Sigmoid colon (tissue), 7 donors: Measurements from ENCODE around the gene TMED6. TPM values are rescaled to one million over a fixed set of nuclear protein-coding genes. Genes with fewer than 3 reads are reported as not detected.

ENCODE experiments used
- DNase-seq: peaks from one replicate; pipeline ENCODE4 v3.0.0-alpha.2; 2019
- H3K27ac ChIP-seq, 4 donors: fragments of 200-600 bp; sonication (generic); one replicate each; pipeline ENCODE4 v1.5.1; 2016 to 2019; ENCODE audit warnings: mild to moderate bottlenecking in 1 of 4
- H3K27me3 ChIP-seq, 3 donors: fragments of 200-600 bp; sonication (generic); one replicate each; pipeline ENCODE4 v1.5.1; 2019; ENCODE audit warnings: mild to moderate bottlenecking in 1 of 3
- H3K36me3 ChIP-seq, 4 donors: fragments of 200-600 bp; sonication (generic); one replicate each; pipeline ENCODE4 v1.5.1; 2016 to 2019
- H3K4me1 ChIP-seq, 4 donors: fragments of 200-600 bp; sonication (generic); one replicate each; pipeline ENCODE4 v1.5.1; 2017 to 2019
- H3K4me3 ChIP-seq, 4 donors: fragments of 200-600 bp; sonication (generic); one replicate each; pipeline ENCODE4 v1.5.1; 2017 to 2019; ENCODE audit warnings: mild to moderate bottlenecking in 2 of 4, moderate library complexity in 1 of 4
- H3K9me3 ChIP-seq, 4 donors: fragments of 200-600 bp in 3 of 4; sonication (generic) in 3 of 4; one replicate each; pipeline versions ENCODE4 v1.5.1 to v1.6.1; 2013 to 2019
- CTCF ChIP-seq, 4 experiments: fragments of 450-650 bp in 3 of 4; fragments of 200-600 bp in 1 of 4; IDR thresholded peaks; one replicate each; pipeline ENCODE4 v1.5.1; 2016 to 2019; ENCODE audit warnings: antibody characterized with exemption in 4 of 4, mild to moderate bottlenecking in 3 of 4, moderate library complexity in 2 of 4
- EP300 ChIP-seq, 4 donors: sonication (generic); formaldehyde crosslinking; IDR thresholded peaks; one replicate each; pipeline ENCODE4 v1.6.1; 2017; ENCODE audit warnings: antibody characterized with exemption in 4 of 4
- POLR2A ChIP-seq, 2 donors: fragments of 450-650 bp; IDR thresholded peaks; one replicate each; pipeline ENCODE4 v1.6.1; 2016; ENCODE audit warnings: antibody characterized with exemption in 2 of 2, mild to moderate bottlenecking in 2 of 2, moderate library complexity in 2 of 2
- POLR2AphosphoS5 ChIP-seq, 4 donors: sonication (generic); formaldehyde crosslinking; IDR thresholded peaks; one replicate each; pipeline ENCODE4 v1.6.1; 2017; ENCODE audit warnings: antibody characterized with exemption in 4 of 4
- WGBS, 2 donors: extraction: QIAGEN DNeasy Blood & Tissue Kit; methylation state at CpG; one replicate each; pipeline ENCODE4 v1.1.7; 2013; 5-methylcytosine and 5-hydroxymethylcytosine counted together
- intact Hi-C: fragments of 100-400 bp; cut with DNase I; formaldehyde crosslinking; loops from one replicate; pipeline ENCODE4 v1.15.1; 2023
- polyA plus RNA-seq, 3 donors: library from polyadenylated mRNA; stranded (reverse); fragments of 200-250 nt; gene quantifications; one replicate each; pipeline ENCODE4 v1.2.3, GENCODE V29; 2013
- total RNA-seq, 4 donors: library from RNA; depleted of rRNA; stranded (reverse); fragments of >200 nt; gene quantifications; one replicate each; pipeline ENCODE4 v1.1.0, GENCODE V29; 2016
- donor health status: healthy with polysubstance abuse.
- donor health status: Bipolar disorder and iron deficiency.
- donor health status: healthy.

The TMED6 gene
- total and polyA plus RNA-seq, 7 donors = 4.2 to 4.6 TPM; not detected in 5

- H3K4me3 ChIP-seq = peak overlapping the region; percentile 80 to 98 (median 88)
- H3K36me3 ChIP-seq = peaks cover 1 to 51% (median 15%) of the 10 kb centered on the region in 4 donors
- 5 to 9% methylated on average over 16 of the region's 16 CpGs for WGBS, 2 donors
- no peaks in the 10 kb centered on the region for H3K27me3 ChIP-seq
- TF ChIP-seq EP300 (IDR thresholded peaks at IDR 0.05) = no peak
- H3K27ac ChIP-seq = peak overlapping the region; percentile 90 to 95 (median 93)
- intact Hi-C loops = no loop called here
- H3K9me3 ChIP-seq = no peaks in the 10 kb centered on the region
- DNase-seq = no peak
- peaks cover 0 to 31% (median 29%) of the 10 kb centered on the region in 4 donors for H3K4me1 ChIP-seq
Measured at GRCh38 chr16:69340095-69340644, 11.4 kb downstream of the TMED6 start.

GRCh38 chr16:69339289-69340094 is 12.1 kb downstream of the TMED6 start, which contains the start of the genes COG8 and NIP7:
COG8 (minus strand) TSS chr16:69339564; CDS start chr16:69339552, 12 bp downstream.
NIP7 (plus strand) TSS chr16:69339772; CDS start chr16:69339830, 58 bp downstream.
- peaks cover 0 to 31% (median 29%) of the 10 kb centered on the region in 4 donors for H3K4me1 ChIP-seq
- TF ChIP-seq EP300 (IDR thresholded peaks at IDR 0.05) = no peak
- TF ChIP-seq POLR2AphosphoS5 (IDR thresholded peaks at IDR 0.05) = peak; percentile 33 to 85 (median 82)
- peak in 1 of 2 donors; percentile 30 for TF ChIP-seq POLR2A (IDR thresholded peaks at IDR 0.05)
- TF ChIP-seq CTCF (IDR thresholded peaks at IDR 0.05) = peak; percentile 76 to 91 (median 89)
- no peaks in the 10 kb centered on the region for H3K9me3 ChIP-seq
- intact Hi-C loops = loop anchor here (2.0 kb wide), 1 partner anchor 29 kb away; the partner anchor contains the start of gene VPS4A
- peak within 1 kb of the TSS; percentile 90 to 95 (median 93) for H3K27ac ChIP-seq
- DNase-seq = peak; percentile 97
- peaks cover 8 to 58% (median 22%) of the 10 kb centered on the region in 4 donors for H3K36me3 ChIP-seq
- peak within 1 kb of the TSS; percentile 80 to 98 (median 88) for H3K4me3 ChIP-seq
- no peaks in the 10 kb centered on the region for H3K27me3 ChIP-seq
- WGBS, 2 donors = 0% methylated on average over 77 of the region's 77 CpGs

- WGBS, 2 donors = 17 to 19% methylated on average over 46 of the region's 46 CpGs
- Histone ChIP-seq H3K4me3 (peak overlapping the region; percentile 80 to 98 (median 88)), H3K27ac (peak overlapping the region; percentile 90 to 95 (median 93)), H3K27me3 (no peaks in the 10 kb centered on the region), H3K9me3 (no peaks in the 10 kb centered on the region), H3K4me1 (peaks cover 0 to 31% (median 29%) of the 10 kb centered on the region in 4 donors), H3K36me3 (peaks cover 11 to 61% (median 30%) of the 10 kb centered on the region in 4 donors)
- no peak for DNase-seq
- intact Hi-C loops = loop anchor here (2.0 kb wide), 1 partner anchor 28 kb away; the partner anchor contains the start of gene VPS4A
- no peak for TF ChIP-seq CTCF (IDR thresholded peaks at IDR 0.05)
- TF ChIP-seq POLR2A (IDR thresholded peaks at IDR 0.05) = no peak
- TF ChIP-seq POLR2AphosphoS5 (IDR thresholded peaks at IDR 0.05) = no peak
- TF ChIP-seq EP300 (IDR thresholded peaks at IDR 0.05) = no peak
Measured at GRCh38 chr16:69338557-69339288, 12.9 kb downstream of the TMED6 start.

GRCh38 chr16:69334696-69335095 is 16.9 kb downstream of the TMED6 start:
- Histone ChIP-seq H3K27me3 (no peaks in the 10 kb centered on the region), H3K4me1 (peaks cover 0 to 35% (median 29%) of the 10 kb centered on the region in 4 donors), H3K36me3 (peaks cover 11 to 59% (median 37%) of the 10 kb centered on the region in 4 donors), H3K9me3 (no peaks in the 10 kb centered on the region), H3K4me3 (no peak overlapping the region), H3K27ac (no peak overlapping the region)
- no peak for DNase-seq
- no peak for TF ChIP-seq CTCF (IDR thresholded peaks at IDR 0.05)
- no peak for TF ChIP-seq EP300 (IDR thresholded peaks at IDR 0.05)
- TF ChIP-seq POLR2AphosphoS5 (IDR thresholded peaks at IDR 0.05) = no peak
- TF ChIP-seq POLR2A (IDR thresholded peaks at IDR 0.05) = no peak
- WGBS, 2 donors = 95 to 96% methylated on average over 9 of the region's 9 CpGs
- intact Hi-C loops = no loop called here
